ENCODE data around the gene NSMCE4A. TPM values are rescaled to one million over a fixed set of nuclear protein-coding genes. Genes with fewer than 3 reads are reported as not detected.

Gene NSMCE4A
- total RNA-seq, 1 experiment from 2014 or later, result 111 TPM

- DNase-seq, result no peak
- intact Hi-C loops (cut with micrococcal nuclease; ENCODE audit: unreplicated experiment), result no loop called here
- no peaks in the 10 kb centered on the region for H3K4me1 ChIP-seq
- H3K9me3 Mint-ChIP-seq (ENCODE audit: unreplicated experiment), result no peaks in the 10 kb centered on the region
- BruUV-seq (replicated peaks), result no TSS peak
- peaks cover 12% of the 10 kb centered on the region for H3K4me1 Mint-ChIP-seq (ENCODE audit: low read depth, unreplicated experiment)
- no peaks in the 10 kb centered on the region for H3K27me3 Mint-ChIP-seq (ENCODE audit: insufficient read depth, unreplicated experiment)
- POLR2A ChIA-PET, result no interaction called here
- H3K27ac Mint-ChIP-seq (ENCODE audit: unreplicated experiment), result peak overlapping the region; percentile 4
- CTCF ChIA-PET, result no interaction called here
- no peak overlapping the region for H3K4me3 Mint-ChIP-seq (ENCODE audit: unreplicated experiment)
- H3K36me3 Mint-ChIP-seq (ENCODE audit: insufficient read depth, unreplicated experiment), result peaks cover 84% of the 10 kb centered on the region
- TF ChIP-seq CTCF (IDR thresholded peaks at IDR 0.05; ENCODE audit: insufficient read depth in 1 of 2, low read depth in 1 of 2, low read length in 1 of 2, severe bottlenecking in 1 of 2, unreplicated experiment in 1 of 2), result no peak
- H3K36me3 ChIP-seq (ENCODE audit: control insufficient read depth, insufficient read depth, low read length), result peaks cover 5% of the 10 kb centered on the region
- H3K4me3 ChIP-seq (ENCODE audit: low read depth, low read length), result no peak overlapping the region
- H3K9me3 ChIP-seq, result no peaks in the 10 kb centered on the region
- H3K27me3 ChIP-seq (replicated peaks; ENCODE audit: control insufficient read depth, insufficient read depth, low read length), result no peaks in the 10 kb centered on the region
Measured at GRCh38 chr10:121914661-121915060, 60.4 kb downstream of the NSMCE4A start.

GRCh38 chr10:121911421-121911697, 63.7 kb downstream of the NSMCE4A start:
- ChIA-PET CTCF (no interaction called here), POLR2A (no interaction called here)
- Mint-ChIP-seq H3K36me3 (ENCODE audit: insufficient read depth, unreplicated experiment) (peaks cover 81% of the 10 kb centered on the region), H3K27ac (ENCODE audit: unreplicated experiment) (no peak overlapping the region), H3K4me1 (ENCODE audit: low read depth, unreplicated experiment) (peaks cover 12% of the 10 kb centered on the region), H3K9me3 (ENCODE audit: unreplicated experiment) (no peaks in the 10 kb centered on the region), H3K27me3 (ENCODE audit: insufficient read depth, unreplicated experiment) (no peaks in the 10 kb centered on the region), H3K4me3 (ENCODE audit: unreplicated experiment) (no peak overlapping the region)
- H3K4me3 ChIP-seq (ENCODE audit: low read depth, low read length), result no peak overlapping the region
- intact Hi-C loops (cut with micrococcal nuclease; ENCODE audit: unreplicated experiment), result no loop called here
- H3K9me3 ChIP-seq, result no peaks in the 10 kb centered on the region
- no peak for DNase-seq
- H3K36me3 ChIP-seq (ENCODE audit: control insufficient read depth, insufficient read depth, low read length), result peaks cover 5% of the 10 kb centered on the region
- no TSS peak for BruUV-seq (replicated peaks)
- no peaks in the 10 kb centered on the region for H3K27me3 ChIP-seq (replicated peaks; ENCODE audit: control insufficient read depth, insufficient read depth, low read length)
- no peak for TF ChIP-seq CTCF (IDR thresholded peaks at IDR 0.05; ENCODE audit: insufficient read depth in 1 of 2, low read depth in 1 of 2, low read length in 1 of 2, severe bottlenecking in 1 of 2, unreplicated experiment in 1 of 2)
- H3K4me1 ChIP-seq, result no peaks in the 10 kb centered on the region

- Mint-ChIP-seq H3K4me3 (ENCODE audit: unreplicated experiment) (no peak overlapping the region), H3K27me3 (ENCODE audit: insufficient read depth, unreplicated experiment) (no peaks in the 10 kb centered on the region), H3K27ac (ENCODE audit: unreplicated experiment) (no peak overlapping the region), H3K9me3 (ENCODE audit: unreplicated experiment) (no peaks in the 10 kb centered on the region), H3K36me3 (ENCODE audit: insufficient read depth, unreplicated experiment) (peaks cover 76% of the 10 kb centered on the region), H3K4me1 (ENCODE audit: low read depth, unreplicated experiment) (peaks cover 12% of the 10 kb centered on the region)
- no peaks in the 10 kb centered on the region for H3K9me3 ChIP-seq
- H3K4me1 ChIP-seq, result no peaks in the 10 kb centered on the region
- ChIA-PET CTCF (no interaction called here), POLR2A (no interaction called here)
- no peak overlapping the region for H3K4me3 ChIP-seq (ENCODE audit: low read depth, low read length)
- H3K27me3 ChIP-seq (replicated peaks; ENCODE audit: control insufficient read depth, insufficient read depth, low read length), result no peaks in the 10 kb centered on the region
- H3K36me3 ChIP-seq (ENCODE audit: control insufficient read depth, insufficient read depth, low read length), result peaks cover 5% of the 10 kb centered on the region
- BruUV-seq (replicated peaks), result no TSS peak
- intact Hi-C loops (cut with micrococcal nuclease; ENCODE audit: unreplicated experiment), result no loop called here
- no peak for TF ChIP-seq CTCF (IDR thresholded peaks at IDR 0.05; ENCODE audit: insufficient read depth in 1 of 2, low read depth in 1 of 2, low read length in 1 of 2, severe bottlenecking in 1 of 2, unreplicated experiment in 1 of 2)
- DNase-seq, result no peak
Measured at GRCh38 chr10:121910673-121911420, 64.2 kb downstream of the NSMCE4A start.

Other genes with a start within 250 kb of the NSMCE4A start
- 75.2 and 76.9 TPM in 2 replicates for gene ATE1, start 47.2 kb downstream of the NSMCE4A start, total RNA-seq (2022)
- 98.5 and 117 TPM in 2 replicates for gene TACC2, start 13.9 kb upstream of the NSMCE4A start, total RNA-seq (2022)